ENCODE data around the gene BMF.
A peak's percentile ranks its signal among the peaks of the same experiment; 100 is the strongest.

Gene BMF

DNA sequence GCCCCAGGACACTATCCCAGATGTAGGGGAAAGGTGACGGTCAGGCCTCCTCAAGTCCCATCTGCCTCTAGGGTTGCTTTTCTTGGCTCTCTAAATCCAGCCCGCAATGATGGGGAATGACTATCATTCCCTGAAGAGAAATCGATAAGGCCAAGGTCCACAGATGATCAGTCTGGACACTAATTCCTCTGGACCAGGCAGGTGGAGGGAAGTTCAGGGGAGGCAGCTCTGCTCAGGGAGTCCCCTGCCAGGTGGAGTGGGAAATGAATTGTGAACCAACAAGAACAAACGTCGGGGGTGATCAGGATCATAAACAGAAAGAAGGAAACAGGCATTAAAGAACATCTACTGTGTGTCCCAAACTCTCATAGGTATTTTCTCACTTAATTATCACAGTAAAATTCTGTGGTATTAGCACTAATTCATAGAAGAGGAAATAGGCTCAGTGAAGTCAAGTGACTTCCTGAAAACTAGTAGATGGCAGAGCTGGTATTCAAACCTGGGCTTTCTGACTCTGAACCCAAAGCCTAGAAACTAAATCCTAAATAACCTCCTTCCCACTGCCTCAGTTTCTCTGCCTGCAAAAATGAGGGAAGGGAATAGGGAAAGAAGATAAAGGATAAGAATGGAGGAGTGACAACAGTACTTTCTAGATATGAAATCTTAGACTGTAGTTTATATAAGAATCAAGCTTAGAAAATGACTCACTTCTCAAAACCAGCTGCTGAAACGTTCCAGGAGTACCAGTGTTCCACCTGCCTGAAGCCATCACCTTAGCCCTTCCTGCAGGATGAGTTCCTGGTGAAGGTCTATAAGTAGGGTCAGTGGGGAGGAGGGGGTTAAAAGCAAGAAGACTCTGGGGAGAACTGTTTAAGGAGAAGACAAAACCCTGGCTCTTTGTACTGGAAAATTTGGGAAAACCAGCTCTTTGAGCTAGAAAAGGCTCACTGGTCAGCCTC, 7.5 kb downstream of the BMF start:
- DNase-seq, result peak; percentile 20 to 33

- no peak for DNase-seq
Observed at GRCh38 chr15:40100123-40100946, 8.3 kb downstream of the BMF start.

GRCh38 chr15:40098489-40099261, 10.0 kb downstream of the BMF start:
- DNase-seq, result peak; percentile 73 to 76

DNA sequence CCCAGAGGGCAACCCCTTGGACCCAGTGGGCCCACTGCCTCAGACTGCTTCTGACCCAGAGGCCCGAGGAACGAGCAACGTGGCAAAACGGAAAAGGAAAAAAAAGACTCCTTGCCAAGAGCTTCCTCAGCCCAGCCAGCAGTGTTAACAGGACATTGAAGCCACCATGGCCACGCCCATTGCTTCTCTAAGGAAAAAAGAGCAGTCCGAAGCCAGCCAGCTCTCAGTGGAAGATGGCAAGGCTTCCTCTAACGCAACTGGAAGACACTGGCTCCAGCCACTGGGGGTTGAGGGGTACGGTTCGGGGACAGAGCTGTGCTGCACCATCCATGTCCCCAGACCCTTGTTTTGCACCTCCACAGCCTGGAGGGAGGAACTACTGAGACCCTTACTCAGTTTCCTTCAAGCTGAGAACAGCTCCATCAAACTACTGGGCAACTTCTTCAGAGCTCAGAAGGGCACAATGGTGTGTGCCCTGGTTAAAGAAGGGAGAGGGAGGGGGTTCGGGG, 10.7 kb downstream of the BMF start:
- DNase-seq, result peak in 1 of 2 experiments; percentile 32

DNA sequence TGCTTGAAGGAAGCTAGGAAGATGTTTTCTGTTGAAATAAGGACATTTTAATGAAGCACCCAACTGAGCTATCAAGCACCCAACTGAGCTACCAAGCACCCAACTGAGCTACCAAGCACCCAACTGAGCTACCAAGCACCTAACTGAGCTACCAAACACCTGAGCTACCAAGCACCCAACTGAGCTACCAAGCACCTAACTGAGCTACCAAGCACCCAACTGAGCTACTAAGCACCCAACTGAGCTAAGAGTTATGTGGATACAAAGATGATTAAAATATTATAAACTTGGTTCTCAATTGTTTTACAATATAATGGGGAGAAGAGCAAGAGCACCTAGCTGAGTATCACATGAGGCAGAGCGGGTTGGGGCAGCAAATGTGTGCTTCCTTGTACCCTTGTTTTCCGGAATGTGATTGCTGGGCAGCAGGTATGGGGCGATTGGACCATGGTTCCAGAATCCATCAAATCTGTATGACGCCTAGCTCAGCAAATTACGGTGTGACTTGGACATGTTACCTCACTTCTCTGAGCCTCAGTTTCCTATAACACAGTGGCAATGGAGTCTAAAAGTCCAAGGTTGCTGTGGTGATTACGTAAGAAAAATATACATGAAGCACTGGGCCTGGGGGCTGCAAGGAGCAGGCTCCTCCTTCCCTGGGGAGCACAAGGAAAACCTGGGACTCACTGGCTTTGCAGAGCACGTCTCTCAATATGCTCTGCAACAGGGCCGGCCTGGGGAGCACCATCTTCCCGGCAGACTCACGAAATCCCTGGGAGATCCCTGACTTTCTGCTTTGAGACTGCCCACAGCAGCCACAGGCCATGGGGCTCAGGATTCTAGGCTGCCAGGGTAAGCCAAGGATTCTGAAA, 11.3 kb downstream of the BMF start:
- DNase-seq, result no peak

DNA sequence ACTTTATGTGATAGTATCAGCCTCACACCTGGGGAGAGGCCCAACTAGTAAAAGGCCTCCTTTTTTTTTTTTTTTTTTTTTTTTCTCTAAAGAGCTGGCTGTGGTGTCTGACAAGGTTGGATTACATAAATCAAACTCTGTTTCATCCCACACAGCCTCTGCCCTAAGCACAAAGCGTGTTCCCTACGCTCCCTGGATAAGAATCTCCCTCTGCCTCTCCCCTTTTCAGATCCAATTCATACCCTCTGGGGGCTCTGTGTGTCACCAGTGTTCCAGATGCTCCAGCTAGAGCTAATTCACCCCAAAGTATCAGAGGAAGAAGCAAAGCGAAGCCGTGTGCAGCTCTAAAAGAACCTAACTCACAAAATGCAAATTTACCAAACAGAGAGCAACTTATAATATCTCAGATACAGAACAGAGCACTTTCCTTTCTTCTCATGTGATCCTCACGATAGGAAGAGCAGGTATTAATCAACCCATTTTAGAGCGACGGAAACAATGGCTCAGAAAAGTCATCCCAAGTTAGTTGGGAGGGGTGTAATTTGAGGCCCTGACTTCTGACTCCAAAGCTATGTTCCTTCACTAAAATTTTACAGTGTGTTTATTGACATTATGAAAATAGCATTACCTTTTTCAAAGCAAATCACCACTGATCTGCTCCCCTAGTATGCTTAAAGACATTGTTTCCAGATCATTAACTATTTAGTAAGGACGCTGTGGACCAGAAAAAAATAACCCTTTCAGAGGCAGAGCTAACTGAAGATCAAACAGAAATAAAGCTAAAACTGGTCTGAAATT, 12.4 kb downstream of the BMF start:
- DNase-seq, result no peak

- no peak for DNase-seq
Observed at GRCh38 chr15:40095371-40096093, 13.1 kb downstream of the BMF start.

GRCh38 chr15:40094156-40094555, 14.5 kb downstream of the BMF start:
- no peak for DNase-seq

GRCh38 chr15:40092979-40093869, 15.5 kb downstream of the BMF start:
- no peak for DNase-seq

DNA sequence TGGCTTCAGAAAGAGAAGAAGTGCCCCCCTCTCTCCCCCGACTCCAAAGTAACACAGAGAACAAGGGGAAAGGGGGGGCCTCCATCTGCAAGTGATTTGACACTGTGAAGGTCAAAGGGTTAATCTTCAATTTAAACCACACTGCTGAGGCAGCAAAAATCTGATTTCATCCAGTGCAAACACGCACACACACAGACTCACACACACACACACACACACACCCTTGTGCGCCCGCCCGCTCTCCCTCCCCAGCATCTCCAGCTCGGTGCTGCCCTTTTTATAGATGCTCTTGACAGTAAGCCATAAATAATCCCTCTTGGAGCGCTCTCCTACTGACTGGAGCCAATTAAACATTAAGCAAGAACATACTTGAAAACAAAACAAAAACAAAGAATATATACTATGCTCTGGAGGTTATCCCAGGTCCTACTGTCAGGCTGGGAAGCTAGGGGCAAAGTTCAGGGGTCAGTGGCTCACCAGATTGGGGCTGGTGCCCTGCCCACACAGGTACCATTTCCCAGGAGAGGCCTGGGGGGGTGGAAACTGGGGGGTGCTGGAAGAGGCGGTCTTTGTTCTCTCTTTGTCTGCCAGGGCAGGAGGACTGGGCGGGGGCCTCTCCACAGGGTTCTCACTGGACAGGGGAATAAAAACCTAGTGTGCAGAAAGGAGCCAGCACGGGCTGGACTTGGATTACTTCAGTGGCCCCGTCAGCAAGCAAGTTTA, 16.3 kb downstream of the BMF start:
- no peak for DNase-seq

DNA sequence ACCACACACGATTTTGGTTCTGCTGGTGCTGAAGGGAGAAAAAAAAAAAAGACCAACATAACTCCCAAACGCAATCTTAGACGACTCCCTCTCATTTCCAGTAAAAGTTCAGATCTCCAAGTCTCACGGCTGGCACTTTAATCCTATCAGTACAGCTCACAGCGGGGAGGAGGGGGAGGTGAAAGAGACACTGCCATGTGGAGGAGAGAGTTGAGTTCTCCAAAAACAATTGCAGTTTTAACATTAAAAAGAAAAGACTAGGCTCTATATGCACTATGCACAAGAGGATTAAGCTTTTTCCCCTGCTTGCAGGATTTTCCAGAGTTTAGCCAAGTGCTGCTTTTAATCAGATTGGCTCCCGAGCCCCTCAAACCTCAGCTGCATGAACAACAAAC, 16.8 kb downstream of the BMF start:
- no peak for DNase-seq

DNA sequence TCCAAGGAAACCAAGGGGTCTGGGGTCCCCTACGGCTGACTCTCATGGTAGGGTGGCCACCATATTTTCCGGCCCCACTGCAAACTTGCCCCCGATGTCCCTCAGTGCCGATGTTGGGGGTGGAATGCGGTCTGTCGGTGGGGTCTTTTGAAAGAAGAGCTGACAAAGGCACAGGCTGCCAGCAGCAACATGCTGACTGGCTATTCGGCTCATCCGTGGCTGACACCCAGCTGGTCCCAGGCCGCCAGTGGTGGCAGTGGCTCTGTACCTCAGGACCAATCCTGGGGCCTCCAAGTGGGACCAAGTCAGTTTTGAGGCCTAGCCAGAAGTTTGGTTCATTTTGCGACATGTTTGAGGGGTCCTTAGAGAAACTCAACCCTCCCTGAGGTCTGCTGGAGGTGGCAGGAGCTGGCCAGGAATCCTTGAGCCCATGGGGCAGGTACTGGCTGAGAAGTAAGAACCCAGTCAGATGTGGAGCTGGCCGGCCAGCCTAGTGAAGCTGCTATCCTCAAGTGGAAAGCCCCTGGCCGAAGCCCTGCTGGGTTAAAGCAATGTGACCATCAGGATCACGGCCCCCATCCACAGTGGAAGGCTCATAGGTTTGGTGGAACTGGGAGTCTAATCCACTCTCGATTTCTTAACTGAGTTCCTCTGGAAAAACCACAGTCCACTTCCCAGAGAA, 17.8 kb downstream of the BMF start:
- no peak for DNase-seq

GRCh38 chr15:40088929-40089755, 19.5 kb downstream of the BMF start:
- DNase-seq, result no peak

GRCh38 chr15:40087991-40088928, 20.4 kb downstream of the BMF start:
- no peak for DNase-seq

DNA sequence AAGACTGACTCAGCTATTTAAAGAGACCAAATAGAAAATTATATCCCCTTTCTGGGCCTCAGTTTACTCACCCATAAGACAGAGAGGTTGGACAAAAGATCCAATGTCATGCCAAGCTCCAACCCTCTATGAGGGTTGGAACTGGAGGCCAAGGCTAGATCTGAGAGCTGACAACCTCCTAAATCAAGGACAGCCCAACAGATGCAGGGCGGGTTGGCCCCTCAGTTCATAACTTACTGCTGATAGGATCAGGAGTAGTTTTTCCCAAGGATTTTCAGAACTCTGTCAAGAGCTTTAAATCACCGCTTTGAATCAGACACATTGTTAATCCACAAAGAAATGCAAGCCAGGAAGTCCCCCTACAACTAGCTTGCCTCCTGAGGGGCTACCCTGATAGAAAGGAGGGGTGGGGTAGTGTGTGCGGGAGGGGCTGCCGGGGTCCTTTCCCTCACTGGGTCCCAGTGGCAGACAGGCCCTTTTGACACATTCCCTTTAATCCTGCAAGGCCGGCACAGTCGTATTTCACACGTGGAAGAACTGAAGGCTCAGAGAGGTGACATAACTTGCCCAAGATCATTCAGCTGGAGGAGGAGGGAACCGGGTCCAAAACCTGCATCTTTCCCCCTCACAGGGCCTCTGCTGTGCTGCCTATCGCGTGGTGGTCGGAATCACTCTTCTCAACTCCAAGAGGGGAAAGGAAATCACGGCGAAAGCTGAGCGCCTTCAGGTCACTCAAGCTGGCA, 21.4 kb downstream of the BMF start:
- DNase-seq, result no peak
